ENCODE results near the gene ZDHHC24.
"Not testable (repeated sequence)": the region's sequence is repeated elsewhere in the genome, so short reads cannot be mapped to it uniquely, and the experiment has no call there.

ZDHHC24 gene

DNA sequence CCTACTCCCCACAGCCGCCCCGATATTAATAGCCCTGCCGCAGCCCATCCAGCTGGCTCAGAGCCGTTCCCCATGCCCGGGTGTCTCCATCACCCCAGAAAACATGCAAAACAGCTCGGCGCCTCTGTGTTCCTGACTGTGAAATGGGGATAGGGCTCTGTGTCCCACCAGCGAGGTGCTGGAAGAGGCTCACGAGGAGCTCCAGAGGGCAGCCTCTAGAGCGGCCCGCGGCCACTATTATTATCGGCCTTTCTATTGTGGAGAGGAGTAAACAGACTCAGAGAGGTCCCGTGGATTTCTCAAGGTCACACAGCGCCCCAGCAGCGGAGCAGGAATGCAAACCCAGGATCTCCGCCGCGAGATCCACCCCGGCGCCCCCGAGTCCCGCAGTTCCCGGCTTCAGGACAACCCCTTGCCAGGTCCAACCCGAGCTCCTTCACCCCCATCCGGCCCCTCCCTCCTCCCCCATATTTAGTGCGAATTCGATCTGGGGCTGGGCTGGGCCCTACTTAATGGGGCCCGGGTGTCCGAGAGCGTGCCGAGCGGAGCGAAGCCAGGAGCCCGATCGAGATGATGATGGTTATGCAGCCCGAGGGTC is 619 bp upstream of the ZDHHC24 start, which contains the start of gene ACTN3:
TSS of gene ACTN3 (plus strand) at position 536 of the 598 bp plus-strand sequence. CDS start at position 571, 35 bp downstream.
- DNase-seq (ENCODE audit: low spot score) = no peak

DNA sequence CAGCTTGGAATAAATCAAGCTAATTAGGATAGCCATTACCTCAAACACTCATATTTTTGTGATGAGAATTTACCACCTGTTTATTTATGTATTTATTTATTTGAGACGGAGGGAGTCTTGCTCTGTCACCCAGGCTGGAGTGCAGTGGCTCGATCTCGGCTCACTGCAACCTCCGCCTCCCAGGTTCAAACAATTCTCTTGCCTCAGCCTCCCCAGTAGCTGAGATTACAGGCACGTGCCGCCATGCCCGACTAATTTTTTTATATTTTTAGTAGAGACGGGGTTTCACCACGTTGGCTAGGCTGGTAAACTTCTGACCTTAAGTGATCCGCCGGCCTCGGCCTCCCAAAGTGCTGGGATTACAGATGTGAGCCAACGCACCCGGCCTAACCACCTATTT is 896 bp downstream of the ZDHHC24 start:
- DNase-seq (ENCODE audit: low spot score) = not testable (repeated sequence)

DNA sequence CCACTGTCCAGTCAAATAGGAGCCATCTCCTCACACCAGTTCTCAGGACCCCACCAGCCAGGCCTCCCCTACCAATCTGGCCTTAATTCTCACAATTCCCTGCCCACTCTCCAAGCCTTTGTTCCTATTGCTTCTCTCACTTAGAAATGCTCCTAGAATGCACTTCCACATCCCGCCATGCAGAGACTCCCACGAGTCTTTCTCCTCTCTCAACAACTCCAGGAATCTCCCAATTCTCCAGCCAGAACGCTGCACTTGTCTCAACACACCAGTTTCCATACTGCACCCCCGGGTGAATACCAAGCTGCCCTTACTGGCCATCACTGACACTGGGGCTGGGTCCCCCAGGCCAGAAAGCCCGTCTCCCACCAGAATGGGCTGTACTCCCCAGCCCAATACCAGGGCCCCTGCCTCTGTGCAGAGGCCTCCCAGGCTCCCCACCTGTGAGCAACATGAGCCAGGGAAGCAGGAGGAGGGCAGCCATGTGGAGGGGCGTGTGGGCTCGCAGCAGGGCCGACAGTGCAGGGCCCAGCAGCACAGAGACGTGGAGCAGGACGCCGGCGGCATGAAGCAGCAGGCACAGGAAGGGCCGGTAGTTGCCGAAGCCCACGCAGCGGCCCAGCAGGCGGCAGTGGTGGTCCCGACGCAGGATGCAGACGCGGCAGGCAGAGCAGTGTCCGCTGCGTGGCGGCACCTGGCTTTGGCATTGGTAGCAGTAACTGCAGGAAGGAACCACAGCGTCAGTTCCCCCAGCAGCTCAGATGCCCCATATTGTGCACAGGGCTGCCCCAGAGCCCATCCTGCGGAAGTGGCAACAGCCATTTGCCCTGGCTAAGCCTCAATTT is 2.4 kb downstream of the ZDHHC24 start:
- DNase-seq (ENCODE audit: low spot score) = no peak

- DNase-seq (ENCODE audit: low spot score) = no peak
Observed at GRCh38 chr11:66542362-66542761, 3.5 kb downstream of the ZDHHC24 start.

DNA sequence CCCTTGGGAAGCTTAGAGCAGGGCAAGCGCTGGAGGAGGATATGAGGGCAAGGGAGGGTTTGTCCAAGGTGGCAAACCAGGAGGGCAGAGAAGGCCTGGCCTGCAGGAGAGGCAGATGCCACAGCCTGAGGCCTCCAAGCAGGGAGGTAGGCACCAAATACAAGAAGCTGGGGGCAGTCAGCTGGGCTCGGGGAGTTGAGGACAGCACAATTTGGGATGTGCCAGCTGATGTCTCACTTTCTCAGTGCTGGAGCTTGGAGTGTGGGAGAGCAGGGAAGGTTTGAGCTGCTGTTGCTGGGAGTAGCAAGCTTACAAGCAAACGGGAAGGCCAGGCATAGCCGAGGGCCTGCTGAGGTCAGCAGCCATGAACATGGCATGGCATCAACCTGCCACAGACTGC is 4.0 kb downstream of the ZDHHC24 start:
- no peak for DNase-seq (ENCODE audit: low spot score)

DNA sequence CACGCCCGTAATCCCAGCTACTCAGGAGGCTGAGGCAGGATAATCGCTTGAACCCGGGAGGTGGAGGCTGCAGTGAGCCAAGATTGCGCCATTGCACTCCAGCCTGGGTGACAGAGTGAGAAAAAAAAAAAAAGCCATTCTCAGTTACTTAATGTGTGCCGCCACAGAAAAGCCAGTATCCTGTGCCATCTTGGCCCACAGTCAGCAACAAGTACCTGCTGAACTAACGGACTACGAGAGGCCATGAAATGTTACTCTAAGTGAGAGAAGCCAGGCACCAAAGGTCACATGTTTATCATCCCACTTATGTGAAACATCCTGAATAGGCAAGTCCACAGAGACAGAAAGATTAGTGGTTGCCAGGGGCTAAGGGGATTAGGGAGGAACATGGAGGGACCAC is 5.2 kb downstream of the ZDHHC24 start:
- not testable (repeated sequence) for DNase-seq (ENCODE audit: low spot score)

DNA sequence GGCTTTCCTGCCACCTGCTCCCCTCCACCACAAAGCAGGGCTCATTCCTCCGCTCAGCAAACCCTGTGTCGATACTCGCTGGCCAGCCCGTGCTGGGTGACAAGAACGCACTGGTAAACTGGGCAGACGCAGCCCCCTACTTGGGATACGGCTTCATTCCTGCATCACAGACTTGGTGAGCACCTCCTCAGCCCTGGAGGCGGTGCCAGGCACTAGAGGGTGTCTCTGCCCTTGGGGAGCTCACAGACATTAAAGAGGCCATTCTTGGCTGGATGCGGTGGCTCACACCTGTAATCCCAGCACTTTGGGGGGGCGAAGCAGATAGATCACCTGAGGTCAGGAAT is 6.0 kb downstream of the ZDHHC24 start:
- DNase-seq (ENCODE audit: low spot score) = peak; percentile 57

- peak; percentile 56 for DNase-seq (ENCODE audit: low spot score)
Observed at GRCh38 chr11:66539170-66539869, 6.5 kb downstream of the ZDHHC24 start.

- no peak for DNase-seq (ENCODE audit: low spot score)
Observed at GRCh38 chr11:66532784-66533183, 13.1 kb downstream of the ZDHHC24 start.

GRCh38 chr11:66531841-66532240 is 14.0 kb downstream of the ZDHHC24 start:
- DNase-seq (ENCODE audit: low spot score) = no peak

GRCh38 chr11:66530927-66531709 is 14.7 kb downstream of the ZDHHC24 start:
- no peak for DNase-seq (ENCODE audit: low spot score)

DNA sequence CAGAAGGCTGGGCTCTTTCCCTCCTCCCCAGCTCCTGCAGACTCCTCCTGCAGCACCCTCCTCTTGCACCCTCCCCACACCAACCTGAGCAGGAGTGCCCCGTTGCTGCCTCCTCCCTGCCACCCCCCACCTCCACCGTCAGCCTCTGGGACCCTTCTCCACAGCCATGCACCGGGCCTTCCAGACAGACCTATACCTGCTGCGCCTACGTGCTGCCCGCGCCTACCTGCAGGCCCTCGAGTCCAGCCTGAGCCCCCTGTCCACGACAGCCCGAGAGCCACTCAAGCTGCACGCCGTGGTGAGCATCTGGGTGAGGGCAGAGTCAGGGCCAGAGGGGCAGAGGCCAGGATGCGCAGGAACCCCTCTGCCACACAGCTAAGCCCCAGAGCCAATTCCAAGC is 16.2 kb downstream of the ZDHHC24 start:
- DNase-seq (ENCODE audit: low spot score) = no peak

- DNase-seq (ENCODE audit: low spot score) = no peak
Observed at GRCh38 chr11:66529069-66529468, 16.8 kb downstream of the ZDHHC24 start.

DNA sequence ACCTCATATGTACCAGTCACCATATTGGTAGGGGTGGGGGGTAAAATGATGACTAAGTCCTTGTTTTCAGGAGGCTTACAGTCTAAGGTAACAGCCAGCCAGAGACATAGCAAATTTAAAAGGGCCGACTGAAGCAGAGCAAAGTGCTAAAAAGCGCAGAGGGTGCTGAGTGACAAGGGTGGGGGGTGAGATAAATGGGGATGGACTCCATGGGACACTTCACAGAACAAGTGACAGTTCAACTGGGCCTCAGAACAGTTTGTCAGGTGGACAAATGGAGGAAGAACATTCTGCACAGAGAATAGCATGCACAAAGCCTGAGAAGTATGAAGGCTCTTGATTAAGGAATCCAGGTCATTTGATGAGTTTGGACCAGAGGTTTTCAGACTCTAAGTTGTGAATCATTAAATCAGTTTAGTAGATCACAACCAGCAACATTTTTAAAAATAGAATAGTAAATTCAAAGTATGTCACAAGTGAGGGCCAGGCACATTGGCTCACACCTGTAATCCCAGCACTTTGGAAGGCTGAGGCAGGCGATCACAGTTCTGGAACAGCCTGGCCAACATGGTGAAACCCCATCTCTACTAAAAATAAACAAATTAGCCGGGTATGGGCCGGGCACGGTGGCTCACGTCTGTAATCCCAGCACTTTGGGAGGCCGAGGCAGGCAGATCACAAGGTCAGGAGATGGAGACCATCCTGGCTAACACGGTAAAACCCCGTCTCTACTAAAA is 21.4 kb downstream of the ZDHHC24 start:
- no peak for DNase-seq (ENCODE audit: low spot score)

DNA sequence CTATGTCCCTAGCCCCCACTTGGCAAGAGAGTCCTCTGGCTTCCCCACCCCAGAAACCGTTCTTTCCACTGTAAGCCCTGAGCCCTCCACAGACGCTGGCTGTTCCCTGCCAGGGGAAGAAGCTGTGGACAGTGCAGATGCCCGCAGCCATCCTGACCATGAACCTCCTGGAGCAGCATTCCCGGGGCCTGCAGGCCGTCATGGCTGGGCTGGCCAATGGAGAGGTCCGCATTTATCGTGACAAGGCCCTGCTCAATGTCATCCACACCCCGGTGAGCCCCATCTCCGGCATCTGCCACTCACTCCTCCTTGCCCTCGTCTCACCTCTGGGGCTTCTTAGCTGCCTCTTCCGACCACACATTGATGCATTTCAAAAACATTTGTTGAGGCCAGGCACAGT is 22.2 kb downstream of the ZDHHC24 start:
- no peak for DNase-seq (ENCODE audit: low spot score)

- DNase-seq (ENCODE audit: low spot score) = no peak
Observed at GRCh38 chr11:66510990-66511339, 34.9 kb downstream of the ZDHHC24 start.

DNA sequence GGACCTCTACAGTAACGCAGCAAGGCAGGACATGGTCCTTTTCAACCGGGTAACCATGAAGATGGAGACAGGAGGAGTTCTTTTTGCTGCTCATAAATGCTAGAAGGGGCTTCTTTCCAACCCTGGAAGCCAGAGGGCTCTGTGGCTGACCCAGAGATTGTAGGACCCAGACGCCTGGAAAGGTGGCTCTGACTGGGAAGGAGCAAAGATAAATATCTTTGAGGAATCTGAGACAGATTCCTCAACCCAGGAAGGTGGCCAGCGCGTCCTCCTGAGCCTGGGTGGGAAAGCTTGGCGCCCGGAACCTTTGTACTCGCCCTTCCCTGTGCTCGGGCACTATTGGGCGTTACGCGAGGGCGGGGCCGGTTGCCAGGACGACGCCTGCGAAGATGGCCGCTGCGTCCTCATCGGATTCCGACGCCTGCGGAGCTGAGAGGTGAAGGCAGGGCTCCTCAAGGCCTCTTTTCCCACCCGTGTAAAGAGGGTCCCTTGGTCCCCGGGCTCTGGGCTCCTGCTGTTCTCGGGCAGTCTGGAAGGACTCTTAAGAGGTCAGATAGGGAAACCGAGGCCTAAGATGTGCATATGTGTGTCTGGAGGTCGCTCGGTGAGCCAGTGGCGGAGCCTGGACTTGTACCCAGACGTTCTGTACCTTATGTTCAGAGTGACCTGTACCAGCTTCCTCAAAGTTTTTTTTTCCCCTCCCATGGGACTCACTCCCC is 35.4 kb downstream of the ZDHHC24 start, which contains the start of gene BBS1:
TSS of gene BBS1 (plus strand) at position 365 of the 719 bp plus-strand sequence. CDS start at position 390, 25 bp downstream.
- peak; percentile 93 for DNase-seq (ENCODE audit: low spot score)

- no peak for DNase-seq (ENCODE audit: low spot score)
Observed at GRCh38 chr11:66509131-66509561, 36.7 kb downstream of the ZDHHC24 start.

DNA sequence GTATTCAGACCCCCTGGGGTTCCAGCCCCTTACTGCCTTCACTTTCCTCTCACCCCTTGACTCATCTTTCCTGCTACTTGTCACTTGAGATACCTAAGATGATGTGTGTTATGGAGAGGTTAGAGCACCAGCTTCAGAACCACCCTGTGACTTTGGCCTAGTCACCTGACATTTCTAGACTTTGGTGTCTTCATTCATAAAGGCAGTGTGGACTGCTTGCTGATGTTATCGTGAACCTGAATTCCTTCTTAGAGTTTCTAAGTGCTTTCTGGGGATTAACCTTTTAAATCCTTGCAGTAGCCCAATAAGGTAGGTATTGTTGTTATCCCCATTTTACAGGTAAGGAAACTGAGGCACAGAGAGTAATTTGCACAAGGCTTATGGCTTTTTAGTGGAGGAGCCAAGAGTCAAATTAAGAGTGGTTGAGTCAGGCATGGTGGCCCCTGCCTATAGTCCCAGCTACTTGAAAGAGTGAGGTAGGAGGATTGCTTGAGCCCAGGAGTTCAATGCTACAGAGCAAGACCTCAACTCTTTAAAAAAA is 40.5 kb downstream of the ZDHHC24 start:
- DNase-seq (ENCODE audit: low spot score) = no peak

- no peak for DNase-seq (ENCODE audit: low spot score)
Observed at GRCh38 chr11:66498506-66498905, 47.3 kb downstream of the ZDHHC24 start.

Data from left forelimb (tissue), 1 donor.